Cerebellar cortex (tissue), 1 donor: Measurements from ENCODE around the gene RNF175.

Experiments
- DNase-seq: peaks from one replicate; pipeline ENCODE4 v3.0.0-alpha.2; 2015; ENCODE audit warnings: low spot score

Gene RNF175

GRCh38 chr4:153785910-153786721 lies 26.3 kb upstream of the RNF175 start:
- peak; percentile 19 for DNase-seq

DNA sequence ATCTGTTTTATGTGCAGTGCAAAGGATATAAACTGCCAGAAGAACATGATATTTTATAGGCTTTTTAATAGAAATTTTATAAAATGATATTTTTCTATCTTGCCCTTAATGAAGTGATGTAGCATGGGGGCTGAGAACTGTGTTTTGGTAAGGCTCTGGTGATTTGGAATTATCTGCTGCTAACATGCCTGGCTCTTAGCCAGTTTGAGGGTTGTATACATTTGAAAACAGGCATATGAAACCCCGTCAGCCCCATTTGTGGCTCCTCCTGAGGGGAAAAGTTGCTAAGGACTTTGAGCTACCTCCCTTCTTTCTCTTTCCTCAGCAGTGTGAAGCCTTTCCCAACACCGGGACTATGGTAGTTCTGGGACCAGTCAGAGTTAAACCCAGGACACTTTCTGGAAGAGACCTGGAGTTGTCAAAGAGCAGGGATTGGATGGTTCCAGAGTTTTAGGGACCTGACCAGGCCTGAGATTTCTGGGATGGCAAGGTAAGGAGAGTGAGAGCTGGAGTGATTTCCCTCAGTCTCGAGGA lies 24.4 kb upstream of the RNF175 start:
- no peak for DNase-seq

GRCh38 chr4:153782581-153782980 lies 22.8 kb upstream of the RNF175 start:
- DNase-seq, result no peak

DNA sequence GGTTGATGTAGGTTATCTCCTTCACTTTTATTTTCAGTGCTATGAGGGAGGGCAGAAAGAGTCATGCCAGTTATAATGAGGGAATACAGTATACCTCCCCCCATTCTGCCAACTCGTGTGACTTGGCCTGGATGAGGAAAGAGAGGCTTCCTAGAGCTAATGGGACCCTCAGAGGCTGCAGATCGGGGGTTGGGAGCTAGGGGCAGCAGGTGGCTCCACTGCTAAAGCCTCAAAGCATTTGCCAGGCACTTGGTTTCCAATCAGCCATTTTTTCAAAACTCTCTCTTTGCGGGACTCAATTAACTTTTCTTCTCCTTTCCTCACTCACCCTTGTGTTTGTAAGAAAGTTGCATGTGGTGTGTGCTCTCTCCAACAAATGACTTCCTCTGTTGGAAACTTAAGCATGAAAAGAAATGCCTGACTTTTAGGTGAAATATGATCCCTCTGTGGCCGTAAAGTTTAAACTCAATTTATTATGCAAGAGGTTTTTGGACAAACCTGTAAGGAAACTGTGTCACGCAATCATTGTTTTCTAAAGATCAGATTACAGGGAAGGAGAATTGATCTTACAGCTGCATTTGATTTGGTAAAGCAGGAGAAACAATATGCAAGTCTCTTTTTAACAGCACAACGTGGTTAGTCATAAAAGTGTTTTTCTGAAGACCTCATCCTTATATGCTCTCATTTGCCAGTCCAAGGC lies 22.0 kb upstream of the RNF175 start:
- no peak for DNase-seq

DNA sequence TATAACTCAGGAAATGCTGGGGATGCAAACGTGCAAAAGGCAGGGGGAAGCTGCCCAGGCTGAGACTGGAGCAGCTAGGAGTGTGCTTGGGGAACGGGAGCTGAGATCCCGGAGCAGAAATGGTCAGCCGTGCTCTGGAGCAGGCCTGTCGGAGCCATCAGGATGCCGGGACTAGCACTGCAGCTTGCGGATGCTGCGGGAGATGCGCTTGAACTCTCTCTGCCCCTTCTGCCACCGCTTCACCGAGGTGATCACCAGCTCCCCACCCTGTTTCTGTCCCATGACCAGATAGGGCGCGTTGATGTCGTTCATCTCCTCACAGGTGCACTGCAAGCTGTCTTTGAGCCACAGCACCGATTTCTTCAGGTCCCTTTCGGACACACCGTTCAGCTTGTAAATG lies 21.5 kb upstream of the RNF175 start:
- no peak for DNase-seq

DNA sequence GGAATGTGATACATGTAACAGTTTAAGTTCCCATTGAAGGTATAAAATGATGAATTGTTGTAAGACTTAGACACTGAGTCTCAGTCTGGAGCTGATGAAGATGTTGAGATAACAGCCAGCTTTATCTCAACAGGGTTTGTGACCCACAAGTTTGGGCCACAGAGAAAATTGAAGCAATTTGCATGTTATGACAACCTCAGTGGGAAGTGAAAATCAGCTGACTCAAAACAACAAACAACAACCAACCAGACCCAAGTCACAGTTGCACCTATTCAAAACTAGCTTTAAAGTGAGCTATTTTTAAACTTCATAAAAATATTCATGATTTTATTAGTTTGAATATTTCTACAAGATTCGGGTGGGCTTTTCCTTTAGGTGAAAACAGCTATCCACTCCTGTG lies 21.1 kb upstream of the RNF175 start:
- no peak for DNase-seq

DNA sequence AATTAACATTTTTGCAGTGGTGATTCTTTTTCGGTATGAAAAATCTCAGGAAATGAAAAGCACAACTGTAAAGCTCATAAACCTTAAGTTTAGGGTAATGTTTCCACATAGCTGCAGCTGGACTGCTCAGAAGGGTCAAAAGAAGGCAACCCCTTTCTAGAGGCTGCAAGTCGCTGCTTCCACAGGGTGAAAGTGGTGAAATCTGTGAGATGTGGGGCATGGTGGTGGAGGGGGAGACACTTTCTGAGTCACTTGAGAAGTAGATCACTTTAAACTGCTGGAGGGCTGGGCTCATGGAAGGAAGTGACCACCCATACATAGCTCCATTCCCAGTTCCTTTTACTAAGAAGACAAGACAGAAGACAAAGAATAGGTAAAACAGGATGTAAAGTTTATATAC lies 20.4 kb upstream of the RNF175 start:
- no peak for DNase-seq

- DNase-seq, result no peak
Observed at GRCh38 chr4:153778383-153778782, 18.6 kb upstream of the RNF175 start.

- DNase-seq, result no peak
Observed at GRCh38 chr4:153777421-153777820, 17.6 kb upstream of the RNF175 start.

GRCh38 chr4:153776601-153777000 lies 16.8 kb upstream of the RNF175 start:
- DNase-seq, result no peak

GRCh38 chr4:153773236-153773690 lies 13.4 kb upstream of the RNF175 start:
- no peak for DNase-seq

DNA sequence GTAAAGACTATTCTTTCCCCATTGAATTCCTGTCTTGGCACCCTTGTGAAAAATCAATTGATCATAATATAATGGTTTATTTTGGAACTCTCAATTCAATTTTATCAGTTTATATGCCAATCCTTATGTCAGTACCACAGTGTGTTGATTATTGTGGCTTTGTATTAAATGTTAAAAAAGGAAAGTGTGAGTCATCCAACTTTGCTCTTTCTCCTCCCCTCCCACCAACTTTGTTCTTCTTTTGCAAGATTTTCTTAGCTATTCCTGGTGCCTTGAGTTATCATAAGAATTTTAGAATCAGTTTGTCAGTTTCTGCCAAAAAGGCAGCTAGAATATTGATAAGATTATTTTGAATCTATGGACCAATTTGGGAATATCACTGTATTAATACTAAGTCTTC lies 11.2 kb upstream of the RNF175 start:
- DNase-seq, result no peak

- no peak for DNase-seq
Observed at GRCh38 chr4:153766758-153767157, 6.9 kb upstream of the RNF175 start.

DNA sequence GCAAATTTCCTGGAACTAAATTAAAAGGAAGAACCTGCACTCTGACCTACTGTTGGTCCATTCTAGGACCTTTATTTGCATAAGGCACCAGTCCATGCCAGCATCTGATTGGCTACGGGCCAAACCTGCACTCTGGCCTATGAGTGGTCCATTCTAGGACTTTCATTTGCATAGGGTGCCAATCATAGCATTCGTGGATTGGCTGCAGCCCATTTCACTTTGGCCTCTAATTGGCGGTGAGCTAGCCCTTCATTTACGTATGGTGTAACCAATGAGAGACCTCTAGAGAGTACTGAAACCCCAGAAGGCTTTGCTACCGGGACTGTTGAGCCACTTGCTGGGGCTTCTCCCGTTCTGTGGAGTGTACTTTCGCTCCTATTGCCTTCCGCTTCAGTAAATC lies 6.1 kb upstream of the RNF175 start:
- no peak for DNase-seq

DNA sequence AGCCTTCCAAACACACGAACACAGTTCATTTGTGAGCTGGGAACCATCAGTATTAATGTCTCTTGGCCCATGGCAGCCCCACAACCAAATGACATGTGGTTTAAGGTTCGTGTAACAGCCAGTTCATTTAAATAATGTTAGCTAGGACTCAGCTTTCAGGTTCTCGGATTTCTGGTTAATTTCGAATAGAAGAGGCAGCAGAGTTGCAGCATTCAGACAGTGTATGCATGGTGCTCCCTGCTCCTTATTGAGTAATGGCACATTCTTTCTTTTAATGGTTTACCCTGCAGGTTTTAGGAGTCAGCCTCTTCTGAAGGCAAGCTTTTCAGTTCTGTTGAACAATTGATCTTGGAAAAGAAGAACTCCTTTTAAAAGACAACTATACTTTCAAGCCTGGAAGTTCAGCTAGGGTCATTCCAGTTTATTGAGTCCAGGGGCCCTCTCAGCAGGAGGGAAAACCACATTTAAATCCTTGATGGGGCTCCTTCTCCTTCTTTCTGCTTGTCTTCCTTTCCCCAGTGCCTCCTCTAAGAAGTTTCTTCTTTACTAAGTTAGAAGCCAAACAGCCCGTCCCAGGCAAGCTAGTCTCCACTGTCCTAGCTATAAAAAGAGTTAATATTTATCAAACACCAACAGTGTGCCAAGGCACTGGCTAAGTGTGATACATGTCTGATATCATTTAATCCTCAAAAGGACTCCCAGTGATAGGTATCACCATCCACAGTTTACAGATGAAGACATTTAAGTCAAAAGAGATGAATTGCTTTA lies 5.0 kb upstream of the RNF175 start:
- no peak for DNase-seq

GRCh38 chr4:153763404-153763803 lies 3.6 kb upstream of the RNF175 start:
- DNase-seq, result no peak

DNA sequence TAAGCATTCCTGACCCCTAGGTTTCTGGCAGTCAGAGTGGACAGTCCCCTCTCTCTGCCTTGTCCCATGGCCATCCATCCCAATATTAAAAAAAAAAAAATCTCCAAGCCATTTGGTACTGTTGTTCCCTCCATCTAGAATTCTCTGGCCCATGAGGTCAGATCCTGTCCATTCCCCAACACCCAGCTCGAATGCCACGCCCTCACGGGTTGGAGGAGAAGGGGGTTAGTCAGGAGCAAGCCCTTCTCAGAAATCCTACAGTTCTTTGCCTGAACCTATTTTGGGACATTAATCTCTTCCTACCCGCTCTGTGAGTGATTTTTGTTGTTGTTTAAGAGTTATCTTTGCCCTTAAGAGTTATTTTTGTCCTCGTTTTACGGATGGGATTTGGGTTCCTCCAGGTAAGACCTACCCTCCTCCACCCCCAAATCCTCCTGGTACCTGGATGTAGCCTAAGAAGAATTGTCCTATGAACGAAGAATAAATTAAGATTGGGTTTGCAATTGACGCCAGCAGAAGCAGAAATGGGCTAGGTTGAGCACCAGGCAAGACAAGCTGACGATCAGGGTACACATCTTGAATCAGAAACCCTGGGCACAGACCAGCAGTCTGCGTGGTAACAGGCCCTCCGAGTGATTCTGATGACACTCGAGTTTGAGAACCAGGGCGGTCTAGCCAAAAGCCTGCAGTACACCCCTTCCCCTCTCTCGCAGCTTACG lies 977 bp downstream of the RNF175 start:
- peak; percentile 39 for DNase-seq

DNA sequence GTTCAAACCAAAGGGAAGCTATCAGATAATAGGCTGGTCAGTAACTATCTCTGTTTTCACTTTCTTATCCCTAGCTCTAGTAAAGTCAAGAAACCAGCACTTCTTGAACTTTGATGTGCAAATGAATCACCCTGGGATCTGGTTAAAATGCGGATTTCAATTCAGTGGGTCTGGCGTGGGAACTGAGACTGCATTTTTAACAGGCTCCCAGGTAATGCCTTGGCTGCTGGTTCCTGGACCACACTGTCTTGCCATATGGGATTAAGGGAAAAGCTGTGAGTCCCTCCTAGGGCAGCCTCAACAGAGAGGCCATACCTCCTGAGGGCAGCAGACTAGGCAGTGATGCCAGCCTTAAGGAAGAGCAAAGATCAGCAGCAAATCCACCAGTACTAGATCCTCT lies 1.7 kb downstream of the RNF175 start:
- DNase-seq, result peak; percentile 29

DNA sequence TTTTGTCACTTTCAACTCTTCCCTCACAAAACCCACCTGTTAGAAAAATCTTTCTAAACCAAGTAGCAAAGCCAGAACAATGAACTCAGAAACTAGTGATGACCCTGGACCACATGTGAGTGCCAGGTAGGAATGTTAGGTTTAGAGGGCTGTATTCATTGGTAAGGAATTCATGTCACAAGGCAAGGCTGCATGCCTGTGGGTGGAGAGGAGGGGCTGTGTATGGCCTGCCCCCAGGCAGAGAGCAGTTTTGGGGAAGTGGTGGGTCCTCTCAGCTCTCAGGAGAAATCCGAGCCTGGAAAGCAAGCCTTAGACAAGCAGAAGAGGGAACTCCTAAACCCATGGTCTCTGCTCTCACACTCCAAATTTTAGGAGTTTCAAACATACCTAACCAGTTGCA lies 2.4 kb downstream of the RNF175 start:
- DNase-seq, result no peak

GRCh38 chr4:153755186-153755585 lies 4.6 kb downstream of the RNF175 start:
- no peak for DNase-seq

GRCh38 chr4:153750197-153750817 lies 9.5 kb downstream of the RNF175 start:
- peak; percentile 72 for DNase-seq
